G401 (cell line): Measurements from ENCODE around the gene MARCHF9. TPM values are rescaled to one million over a fixed set of nuclear protein-coding genes. Genes with fewer than 3 reads are reported as not detected.

Experiments used
- total RNA-seq: library from RNA; depleted of rRNA; stranded (reverse); fragments of >200 nt; shearing (Covaris generic); gene quantifications from 2 replicates; pipeline ENCODE4 v1.2.3, GENCODE V29; 2014; rRNA removed

The MARCHF9 gene
- total RNA-seq, 1 experiment from 2014 or later: 7.2 TPM

Other genes starting within 250 kb of the MARCHF9 start
- gene DDIT3, start 234.6 kb upstream of the MARCHF9 start, total RNA-seq: 23.7 and 24.6 TPM in 2 replicates
- gene MBD6, start 232.3 kb upstream of the MARCHF9 start, total RNA-seq: 1.4 and 2.1 TPM in 2 replicates
- gene DCTN2, start 207.9 kb upstream of the MARCHF9 start, total RNA-seq: 158 and 162 TPM in 2 replicates
- not detected in 2 replicates for gene KIF5A, start 205.1 kb upstream of the MARCHF9 start, total RNA-seq
- 19.4 and 25.2 TPM in 2 replicates for gene PIP4K2C, start 163.9 kb upstream of the MARCHF9 start, total RNA-seq
- gene DTX3, start 150.3 kb upstream of the MARCHF9 start, total RNA-seq: 21.9 and 23.0 TPM in 2 replicates
- gene ARHGEF25, start 143.7 kb upstream of the MARCHF9 start, total RNA-seq: 4.6 and 5.7 TPM in 2 replicates
- 12.4 and 19.8 TPM in 2 replicates for gene B4GALNT1, start 121.9 kb upstream of the MARCHF9 start, total RNA-seq
- 106 and 134 TPM in 2 replicates for gene OS9, start 61.0 kb upstream of the MARCHF9 start, total RNA-seq
- 11.0 and 11.3 TPM in 2 replicates for gene AGAP2, start 16.4 kb upstream of the MARCHF9 start, total RNA-seq
- 30.5 and 46.9 TPM in 2 replicates for gene TSPAN31, start 10.1 kb upstream of the MARCHF9 start, total RNA-seq
- 721 and 790 TPM in 2 replicates for gene CDK4, start 2.8 kb upstream of the MARCHF9 start, total RNA-seq
- gene CYP27B1, start 12.0 kb downstream of the MARCHF9 start, total RNA-seq: 0.18 and 3.9 TPM in 2 replicates
- gene METTL1, start 17.0 kb downstream of the MARCHF9 start, total RNA-seq: 15.6 and 30.1 TPM in 2 replicates
- gene EEF1AKMT3, start 17.5 kb downstream of the MARCHF9 start, total RNA-seq: 5.1 and 7.0 TPM in 2 replicates
- gene TSFM, start 27.7 kb downstream of the MARCHF9 start, total RNA-seq: 73.7 and 75.2 TPM in 2 replicates
- gene AVIL, start 63.6 kb downstream of the MARCHF9 start, total RNA-seq: 0.12 and 0.71 TPM in 2 replicates
- 64.1 and 78.6 TPM in 2 replicates for gene CTDSP2, start 91.6 kb downstream of the MARCHF9 start, total RNA-seq
- gene ATP23, start 186.5 kb downstream of the MARCHF9 start, total RNA-seq: 16.9 and 35.0 TPM in 2 replicates